Lower leg skin (tissue), 3 donors: ENCODE results near the gene FGD3.

Experiments
- POLR2A ChIP-seq, 2 donors: fragments of 450-650 bp; IDR thresholded peaks; one replicate each; pipeline ENCODE4 v1.6.1; 2016 to 2017; ENCODE audit warnings: antibody characterized with exemption in 2 of 2, mild to moderate bottlenecking in 1 of 2, moderate library complexity in 1 of 2
- TF ChIP-seq, protein P1 (sequence below), 3 donors: fragments of 450-650 bp; IDR thresholded peaks; one replicate each; pipeline ENCODE4 v1.5.1; 2016; ENCODE audit warnings: antibody characterized with exemption in 3 of 3, mild to moderate bottlenecking in 3 of 3, moderate library complexity in 2 of 3

DNA sequence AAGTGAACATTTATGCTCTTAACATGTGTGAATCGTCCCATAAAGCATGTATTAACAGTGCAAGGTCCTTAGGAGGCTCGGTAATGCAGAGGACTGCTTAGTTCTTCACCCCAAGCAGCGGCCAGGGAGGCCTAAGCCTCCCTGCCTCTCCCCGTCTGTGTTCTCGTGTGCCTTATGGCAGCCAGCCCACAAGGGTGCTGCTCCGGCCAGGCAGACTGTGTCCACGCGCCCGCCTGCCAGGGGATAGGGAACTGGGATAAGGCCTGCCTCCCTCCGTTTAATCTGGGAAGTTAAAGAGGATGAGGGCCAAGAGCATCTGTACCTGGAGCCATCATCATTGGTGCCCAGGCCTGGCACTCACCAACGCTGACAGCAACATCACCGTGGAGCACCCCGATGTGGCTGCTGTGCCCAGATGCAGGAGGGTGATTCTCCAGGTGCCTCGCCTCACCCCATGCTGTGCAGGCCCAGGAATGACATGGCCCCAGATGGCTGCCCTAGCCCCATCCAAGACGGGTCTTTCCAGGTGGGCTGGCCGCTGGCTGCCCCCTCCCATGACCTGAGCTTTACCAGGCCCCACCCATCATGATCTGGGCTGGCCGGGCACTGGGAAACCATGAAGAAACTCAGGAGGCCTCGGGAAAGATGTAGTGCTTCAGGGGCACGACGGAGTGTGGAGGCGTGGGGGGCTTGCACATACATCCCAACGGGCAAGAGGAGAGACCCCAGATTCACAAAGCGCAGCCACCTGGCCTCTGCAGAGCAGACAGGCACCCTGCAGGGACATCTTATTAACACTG, 75.6 kb downstream of the FGD3 start:
- TF ChIP-seq, protein P1, sequence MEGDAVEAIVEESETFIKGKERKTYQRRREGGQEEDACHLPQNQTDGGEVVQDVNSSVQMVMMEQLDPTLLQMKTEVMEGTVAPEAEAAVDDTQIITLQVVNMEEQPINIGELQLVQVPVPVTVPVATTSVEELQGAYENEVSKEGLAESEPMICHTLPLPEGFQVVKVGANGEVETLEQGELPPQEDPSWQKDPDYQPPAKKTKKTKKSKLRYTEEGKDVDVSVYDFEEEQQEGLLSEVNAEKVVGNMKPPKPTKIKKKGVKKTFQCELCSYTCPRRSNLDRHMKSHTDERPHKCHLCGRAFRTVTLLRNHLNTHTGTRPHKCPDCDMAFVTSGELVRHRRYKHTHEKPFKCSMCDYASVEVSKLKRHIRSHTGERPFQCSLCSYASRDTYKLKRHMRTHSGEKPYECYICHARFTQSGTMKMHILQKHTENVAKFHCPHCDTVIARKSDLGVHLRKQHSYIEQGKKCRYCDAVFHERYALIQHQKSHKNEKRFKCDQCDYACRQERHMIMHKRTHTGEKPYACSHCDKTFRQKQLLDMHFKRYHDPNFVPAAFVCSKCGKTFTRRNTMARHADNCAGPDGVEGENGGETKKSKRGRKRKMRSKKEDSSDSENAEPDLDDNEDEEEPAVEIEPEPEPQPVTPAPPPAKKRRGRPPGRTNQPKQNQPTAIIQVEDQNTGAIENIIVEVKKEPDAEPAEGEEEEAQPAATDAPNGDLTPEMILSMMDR (IDR thresholded peaks at IDR 0.05) = no peak
- TF ChIP-seq POLR2A (IDR thresholded peaks at IDR 0.05) = no peak
